ENCODE data around the gene GSG1.

GSG1 gene

DNA sequence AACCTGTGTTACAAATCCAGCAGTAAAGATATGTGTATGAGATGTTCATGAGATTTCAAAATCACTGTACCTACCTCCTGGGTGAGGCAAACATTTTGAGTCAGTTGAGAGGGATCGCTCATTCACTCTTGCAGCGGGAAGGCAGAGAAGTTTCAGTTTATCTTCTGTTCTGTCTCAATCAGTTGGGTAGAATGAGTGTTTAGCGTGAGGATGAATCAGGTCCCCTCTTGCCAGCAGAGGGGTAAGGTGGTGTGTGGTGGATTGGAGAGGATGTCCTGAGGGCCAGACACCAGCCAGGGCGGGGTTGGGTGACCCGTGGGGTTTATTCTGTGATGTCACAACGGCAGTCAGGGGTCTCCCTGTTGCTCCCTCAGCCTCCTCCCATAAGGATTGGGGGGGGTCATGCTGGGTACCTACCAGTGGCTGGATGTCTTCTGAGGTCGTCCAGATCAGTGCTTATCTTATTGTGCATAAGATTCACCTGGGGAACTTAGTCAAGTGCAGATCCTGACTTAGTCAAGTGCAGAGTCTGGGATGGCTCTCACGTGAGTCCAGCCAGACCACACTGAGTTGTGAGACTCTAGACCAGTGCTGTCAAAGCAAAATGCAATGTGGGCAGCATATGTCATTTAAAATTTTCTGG is at the start of gene GSG1:
Gene GSG1 (minus strand): TSS at position 277 of the 643 bp plus-strand sequence. CDS start 155 bp downstream, at position 122.
- peak; percentile 40 for DNase-seq

DNA sequence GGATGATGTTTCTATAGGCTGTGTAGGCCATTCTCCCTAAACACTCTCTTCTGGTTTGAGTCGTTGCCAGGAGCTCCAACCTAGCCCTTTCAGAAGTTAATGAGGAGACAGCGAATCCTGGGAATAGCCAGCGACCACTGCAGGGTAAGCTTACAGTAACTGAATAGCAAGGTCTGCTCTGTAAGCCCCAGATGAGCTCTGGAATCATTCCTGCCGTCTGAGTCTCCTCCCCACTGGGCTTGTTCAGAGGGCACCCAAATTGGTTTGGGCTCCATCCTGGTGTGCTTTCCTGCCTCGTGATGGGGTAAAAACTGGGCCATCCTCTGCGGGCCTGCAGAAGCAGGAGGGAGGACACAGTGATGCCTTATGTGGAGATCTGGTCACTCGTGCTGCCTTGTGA is 49.7 kb upstream of the GSG1 start:
- no peak for DNase-seq

DNA sequence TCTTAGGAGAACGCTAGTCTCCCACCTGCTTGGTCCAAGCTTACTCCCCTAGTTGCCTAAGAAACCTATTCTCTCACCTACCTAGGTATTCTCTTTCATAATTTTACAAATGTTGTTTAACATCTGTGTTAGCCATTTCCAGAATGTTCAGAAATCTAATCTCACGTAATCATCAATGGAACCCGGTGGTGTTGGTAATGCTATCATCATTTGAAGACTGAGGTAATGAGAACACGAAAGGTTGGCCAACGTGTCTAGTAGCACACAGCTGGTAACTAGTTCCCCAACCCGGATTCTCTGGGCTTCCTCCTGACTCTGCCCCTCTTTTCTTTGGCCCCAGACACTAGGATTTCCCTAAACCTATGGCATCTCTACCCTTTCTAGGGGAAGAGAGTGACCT is 49.3 kb upstream of the GSG1 start:
- no peak for DNase-seq

DNA sequence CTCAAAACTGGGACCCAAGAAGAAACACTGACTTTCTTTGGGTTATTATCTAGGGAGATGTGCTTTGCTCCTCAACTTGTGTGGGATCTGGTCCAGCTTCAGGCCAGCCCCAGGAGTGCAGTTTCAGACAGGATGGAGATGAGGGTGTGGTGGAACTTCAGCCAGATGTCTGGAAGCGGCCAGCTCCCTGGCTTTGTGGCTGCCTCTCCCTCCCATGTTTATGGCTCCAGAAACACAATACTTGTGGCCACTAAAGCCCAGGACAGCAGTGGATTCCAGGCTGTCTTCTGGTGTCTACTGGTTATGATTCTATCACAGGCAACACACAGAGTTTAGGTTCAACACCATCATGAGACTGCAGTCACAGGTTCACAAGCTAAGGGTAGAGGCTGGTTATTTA is 48.8 kb upstream of the GSG1 start:
- no peak for DNase-seq

DNA sequence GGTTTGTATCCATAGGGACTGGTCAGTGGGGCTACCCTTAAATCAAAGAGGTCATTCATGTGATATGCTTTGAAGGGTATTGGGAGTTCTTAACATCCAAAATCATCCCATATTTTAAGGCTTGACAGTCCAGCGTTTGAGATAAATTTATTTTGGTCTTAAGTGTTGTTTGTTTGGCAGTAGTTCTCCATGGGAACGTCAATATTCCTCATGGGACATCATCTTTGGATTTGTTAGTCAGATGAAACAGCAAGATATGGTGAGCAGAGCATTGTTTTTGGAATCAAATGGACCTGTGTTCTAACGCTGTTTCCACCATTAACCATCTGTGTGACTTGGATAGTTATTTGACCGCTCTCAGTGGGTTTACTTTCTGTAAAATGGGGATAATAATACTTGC is 45.9 kb upstream of the GSG1 start:
- no peak for DNase-seq

DNA sequence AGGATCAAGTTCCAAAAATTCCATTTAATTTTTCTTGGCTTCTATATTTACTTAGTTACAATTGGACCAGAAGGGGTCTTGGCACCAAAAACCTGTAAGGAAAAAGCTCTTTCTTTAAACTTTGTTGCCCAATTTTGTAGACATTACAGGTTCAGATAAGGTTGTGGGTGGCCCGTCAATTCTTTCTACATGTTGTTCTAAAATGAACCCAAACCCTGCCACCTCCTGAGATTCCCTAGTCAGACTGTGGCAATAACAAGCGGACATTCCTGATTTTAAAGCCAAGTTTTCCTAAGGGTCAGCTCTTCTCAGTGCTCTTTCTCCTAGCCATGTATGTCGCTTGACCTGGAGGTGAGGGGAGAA is 45.0 kb upstream of the GSG1 start:
- DNase-seq: no peak

DNA sequence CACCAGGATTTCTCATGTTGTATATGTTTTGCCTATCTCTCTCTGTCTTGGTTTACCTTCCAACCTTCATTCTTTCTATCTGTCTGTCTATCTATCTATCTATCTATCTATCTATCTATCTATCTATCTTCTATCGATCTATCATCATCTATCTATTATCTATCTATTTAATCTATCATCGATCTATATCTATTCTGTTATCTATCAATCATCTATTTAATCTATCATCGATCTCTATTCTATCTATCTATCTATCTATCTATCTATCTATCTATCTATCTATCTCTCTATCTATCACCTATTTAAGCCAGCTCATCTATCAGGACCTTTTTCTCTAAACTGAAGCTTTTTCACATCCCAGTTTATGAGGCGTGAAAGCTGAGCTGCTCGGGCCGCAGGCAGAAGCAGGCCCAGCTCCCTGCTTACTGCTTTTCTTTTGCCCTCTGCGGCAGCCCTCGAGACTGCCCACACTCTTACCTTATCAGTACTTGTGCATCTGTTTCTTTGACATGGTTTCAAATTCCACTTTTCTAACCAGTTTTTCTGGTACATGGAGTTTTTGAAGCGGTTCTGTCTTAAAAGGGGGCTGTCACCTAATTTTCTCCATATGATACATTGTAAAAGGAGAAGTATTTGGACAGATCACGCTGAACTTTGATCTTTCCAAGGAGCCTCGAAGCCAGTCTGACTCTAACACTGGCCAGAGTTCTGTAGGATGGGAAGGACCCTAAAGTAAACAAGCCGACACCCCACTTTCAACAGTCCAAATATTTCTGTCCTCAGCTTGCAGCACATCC is 44.4 kb upstream of the GSG1 start:
- no peak for DNase-seq

DNA sequence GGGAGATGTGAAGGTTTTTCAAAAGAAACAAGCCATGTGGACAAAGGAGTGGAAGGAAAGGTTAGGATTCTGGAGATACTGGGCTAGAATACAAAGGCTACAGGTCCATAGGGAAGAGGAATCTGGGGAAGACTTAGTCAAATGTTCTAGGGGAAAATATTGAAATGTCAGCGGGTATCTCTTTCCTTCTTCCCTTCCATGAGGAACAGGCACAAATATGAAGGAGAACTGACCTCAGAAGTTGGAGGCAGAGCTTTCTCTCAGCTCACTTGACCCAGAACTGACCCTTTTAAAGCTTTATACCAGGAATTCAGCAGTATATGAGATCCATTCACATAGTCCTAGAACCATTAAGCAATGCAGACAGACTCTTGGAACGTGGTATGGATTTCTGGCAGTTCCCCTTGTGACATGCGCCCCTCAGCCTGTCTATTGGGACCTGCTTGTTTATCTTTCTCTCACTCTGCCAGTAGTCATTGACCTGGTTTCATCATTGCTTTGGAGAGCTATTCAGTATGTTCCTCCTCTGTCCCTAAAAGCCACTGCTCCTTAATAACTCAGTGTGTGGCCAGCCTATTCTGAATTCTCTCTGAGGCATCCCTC is 43.0 kb upstream of the GSG1 start:
- DNase-seq: no peak

DNA sequence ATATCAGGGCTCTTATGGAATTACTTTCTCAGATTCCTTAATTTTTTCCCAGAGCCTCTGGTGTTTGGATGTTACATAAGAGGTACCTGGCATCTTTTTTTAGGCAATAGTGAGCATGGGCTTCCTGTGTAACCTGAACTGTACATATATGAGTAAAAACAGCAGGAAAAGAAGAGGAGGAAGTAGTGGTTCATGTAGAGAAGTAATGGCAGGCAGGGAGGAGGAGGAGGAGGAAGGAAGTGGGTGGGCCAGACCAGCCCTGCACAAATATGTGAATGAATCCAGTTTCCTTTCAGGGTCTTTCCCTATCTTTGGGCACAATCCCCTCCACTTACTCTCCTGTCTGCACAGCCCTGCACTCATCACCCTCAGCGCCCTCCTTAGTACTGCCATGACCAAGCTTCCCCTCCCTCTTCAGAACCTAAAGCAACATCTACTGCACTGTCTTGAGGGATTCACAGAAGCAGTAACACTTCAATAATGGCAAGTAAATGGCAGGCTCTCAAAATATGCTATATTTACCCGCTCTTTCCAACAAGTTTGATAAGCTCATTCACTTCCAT is 40.9 kb upstream of the GSG1 start:
- no peak for DNase-seq

DNA sequence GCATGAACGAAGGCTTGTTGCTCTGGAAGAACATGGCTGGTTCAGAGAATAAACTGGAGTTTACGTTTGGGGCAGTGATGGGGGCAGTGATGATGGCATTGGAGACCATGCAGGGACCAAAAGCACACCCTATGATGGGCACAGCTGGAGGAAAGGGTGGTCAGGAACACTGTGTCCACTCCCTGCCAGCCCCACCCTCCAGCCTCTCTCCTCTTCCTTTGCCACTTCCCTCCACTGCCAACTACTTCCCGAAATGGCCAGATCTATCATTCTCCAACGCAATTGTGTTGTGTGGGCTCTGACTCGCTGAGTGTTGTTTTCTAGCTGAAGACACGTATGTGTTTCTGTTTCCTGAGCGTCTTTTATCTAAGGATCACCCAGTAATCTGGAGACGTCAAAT is 39.3 kb upstream of the GSG1 start:
- DNase-seq: no peak

DNA sequence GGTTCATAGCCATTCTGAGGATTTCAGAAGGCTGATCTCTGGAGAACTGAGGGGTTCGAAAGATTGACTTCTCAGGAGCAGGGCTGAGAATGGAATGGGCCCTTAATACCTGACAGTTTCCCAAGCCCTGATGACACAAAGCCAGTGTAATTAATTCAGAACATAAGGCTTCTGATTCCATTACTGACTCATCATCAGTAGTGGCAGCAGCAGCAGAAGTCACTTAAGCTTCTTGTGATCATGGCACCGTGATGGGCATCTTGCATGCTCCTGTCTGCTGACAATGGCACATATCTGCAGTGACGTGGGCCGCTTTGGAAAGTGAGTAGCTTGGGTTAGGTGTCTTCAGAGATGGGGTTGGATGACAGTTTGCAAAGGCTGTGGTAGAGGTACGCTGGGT is 38.2 kb upstream of the GSG1 start:
- DNase-seq: no peak

DNA sequence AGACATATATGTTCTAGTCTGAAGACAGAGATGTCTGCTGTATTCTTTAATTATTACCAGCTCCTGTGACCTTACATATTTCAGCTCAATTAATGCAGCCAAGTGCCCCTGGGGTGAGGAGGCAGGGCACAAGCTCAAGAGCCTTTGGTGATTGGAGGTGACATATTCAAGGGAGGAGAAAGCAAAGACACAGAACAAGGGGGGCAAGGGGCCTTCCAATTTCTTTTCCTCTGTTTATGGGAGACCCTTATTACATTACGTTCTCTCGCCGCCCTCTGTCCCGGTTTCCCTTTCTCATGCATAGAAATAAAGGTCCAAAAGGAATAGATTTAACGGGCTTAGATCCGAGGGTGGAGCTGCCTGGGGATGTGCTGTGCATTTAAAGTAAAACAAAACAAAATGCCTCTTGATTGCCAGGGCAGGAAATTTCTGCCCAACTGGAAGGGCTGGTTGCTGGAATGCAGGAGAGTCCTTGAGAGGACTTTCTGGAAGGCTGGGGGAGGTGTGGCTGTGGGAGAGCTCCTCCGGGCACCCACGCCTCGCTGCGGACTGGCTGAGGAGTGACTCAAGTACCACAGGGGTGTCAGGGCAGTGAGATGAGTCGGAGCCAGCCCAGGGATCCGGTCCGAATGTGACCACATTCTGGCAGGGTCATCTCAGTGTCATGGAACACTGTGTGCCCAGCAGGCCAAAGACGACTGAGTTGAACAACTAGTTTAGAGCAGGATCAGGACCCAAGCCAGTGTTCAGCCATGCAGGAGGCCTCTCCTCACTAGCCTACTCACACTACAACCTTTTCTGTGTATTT is 32.1 kb upstream of the GSG1 start:
- DNase-seq: no peak

DNA sequence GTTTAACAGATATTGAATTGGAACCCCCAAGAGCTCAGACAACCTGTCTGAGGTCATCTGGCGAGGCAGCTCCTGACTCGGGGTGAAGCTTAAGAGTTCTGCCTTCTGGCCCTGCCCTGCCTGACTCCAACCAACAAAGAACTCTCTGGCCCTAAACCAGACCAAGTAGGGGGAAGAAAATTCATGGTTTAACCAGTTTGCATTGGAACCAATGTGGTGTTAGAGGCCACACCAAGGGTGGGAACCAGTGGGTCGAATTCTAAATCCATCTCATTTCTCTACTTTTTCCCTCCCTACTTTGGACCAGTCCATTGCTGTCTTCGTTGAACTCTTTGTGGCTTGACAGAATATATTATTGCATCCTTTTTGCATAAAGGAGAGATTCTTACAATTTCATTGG is 30.4 kb upstream of the GSG1 start:
- no peak for DNase-seq

DNA sequence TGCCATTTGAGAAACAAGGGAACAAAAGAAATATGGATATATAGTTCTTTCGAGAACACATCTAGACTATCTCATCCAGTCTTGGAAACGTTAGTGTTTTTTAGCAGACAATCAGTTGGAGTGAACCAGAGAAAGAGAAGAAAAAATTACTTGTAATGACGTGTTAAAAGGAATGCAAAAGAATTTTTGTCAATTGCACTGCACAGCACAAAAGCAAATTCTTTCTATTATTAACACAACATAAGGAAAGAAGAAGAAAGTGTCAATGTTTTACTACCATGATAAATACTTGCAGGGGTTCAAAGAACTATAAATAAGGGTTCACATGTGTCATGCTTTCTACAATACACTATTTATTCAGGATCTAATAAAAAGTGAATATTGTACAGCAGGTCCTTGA is 27.5 kb upstream of the GSG1 start:
- DNase-seq: no peak

DNA sequence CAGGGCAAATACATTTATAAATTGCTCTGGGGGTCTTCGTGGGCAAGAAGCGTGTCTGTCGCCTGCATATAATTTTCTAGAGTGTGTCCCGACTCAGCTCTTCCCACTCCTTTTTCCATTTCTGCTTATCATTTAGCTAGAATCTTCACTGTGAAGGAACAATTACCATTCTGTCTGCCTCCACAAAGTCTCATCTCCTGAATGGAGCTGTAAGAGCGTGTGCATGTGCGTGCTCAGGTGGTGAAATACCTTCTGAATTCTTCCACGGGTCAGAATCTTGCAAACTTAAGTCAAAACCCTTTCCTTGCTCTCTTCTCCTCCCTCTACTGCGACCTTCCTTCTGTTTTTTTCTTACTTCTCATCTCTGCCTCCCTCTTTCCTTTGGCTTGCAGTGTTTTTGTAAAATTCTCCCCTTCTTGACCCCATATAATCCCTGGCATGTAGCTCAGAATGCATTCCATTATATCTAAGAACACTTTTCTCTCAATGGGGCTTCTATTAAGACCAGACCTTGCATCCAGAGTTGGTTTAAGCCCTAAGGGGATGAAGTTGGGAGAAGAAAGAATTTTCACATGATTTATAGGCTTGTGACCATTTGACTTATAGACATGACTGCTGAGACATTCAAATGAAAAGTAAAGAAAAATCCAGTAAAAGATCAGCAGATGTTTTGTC is 25.0 kb upstream of the GSG1 start:
- DNase-seq: no peak

DNA sequence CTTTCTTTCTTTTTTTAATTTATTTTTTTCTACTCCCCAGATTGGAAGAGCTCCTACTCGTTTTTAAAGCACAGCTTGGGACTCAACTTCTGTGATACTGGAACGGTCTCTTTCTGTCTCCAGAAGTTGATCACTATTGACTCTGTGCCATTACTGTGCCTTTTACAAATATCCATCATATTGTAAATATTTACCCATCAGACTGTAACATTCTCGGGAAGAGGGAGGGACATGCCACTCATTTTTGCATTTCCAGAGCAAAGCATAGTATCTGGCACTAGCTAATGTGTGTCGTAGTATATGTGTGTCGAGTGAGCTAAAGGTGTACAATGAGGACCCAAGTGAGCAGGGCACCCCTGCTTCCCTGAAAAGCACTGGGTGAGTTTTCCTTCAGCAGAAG is 24.0 kb upstream of the GSG1 start:
- no peak for DNase-seq

DNA sequence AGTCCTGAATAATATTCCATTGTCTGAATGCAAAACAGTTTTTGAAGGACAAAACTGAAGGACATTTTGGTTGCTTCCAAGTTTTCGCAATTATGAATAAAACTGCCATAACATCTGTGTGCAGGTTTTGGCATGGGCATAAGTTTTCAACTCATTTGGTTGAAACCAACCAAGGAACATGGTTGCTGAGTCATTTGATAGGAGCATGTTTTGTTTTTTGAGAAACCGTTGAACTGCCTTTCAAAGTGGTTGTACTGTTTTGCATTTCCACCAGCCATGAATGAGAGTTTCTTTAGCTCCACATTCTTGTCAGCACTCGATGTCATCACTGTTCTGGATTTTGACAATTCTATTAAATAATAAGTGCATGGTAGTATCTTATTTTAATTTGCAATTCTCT is 23.0 kb upstream of the GSG1 start:
- DNase-seq: no peak

DNA sequence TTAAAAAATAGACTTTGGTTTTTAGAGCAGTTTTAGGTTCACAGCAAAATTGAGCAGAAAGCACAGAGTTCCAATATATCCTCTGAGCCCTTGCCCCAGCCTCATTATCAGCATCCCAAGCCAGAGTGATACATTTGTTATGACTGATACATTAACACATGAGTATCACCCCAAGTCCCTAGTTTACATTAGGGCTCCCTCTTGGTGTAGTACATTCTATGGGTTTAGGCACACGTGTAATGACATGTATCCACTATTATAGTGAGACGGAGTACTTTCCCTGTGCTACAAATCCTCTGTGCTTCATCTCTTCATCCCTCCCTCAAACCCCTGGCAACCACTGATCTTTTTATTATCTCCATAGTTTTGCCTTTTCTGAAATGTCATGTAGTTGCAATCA is 22.5 kb upstream of the GSG1 start:
- no peak for DNase-seq

DNA sequence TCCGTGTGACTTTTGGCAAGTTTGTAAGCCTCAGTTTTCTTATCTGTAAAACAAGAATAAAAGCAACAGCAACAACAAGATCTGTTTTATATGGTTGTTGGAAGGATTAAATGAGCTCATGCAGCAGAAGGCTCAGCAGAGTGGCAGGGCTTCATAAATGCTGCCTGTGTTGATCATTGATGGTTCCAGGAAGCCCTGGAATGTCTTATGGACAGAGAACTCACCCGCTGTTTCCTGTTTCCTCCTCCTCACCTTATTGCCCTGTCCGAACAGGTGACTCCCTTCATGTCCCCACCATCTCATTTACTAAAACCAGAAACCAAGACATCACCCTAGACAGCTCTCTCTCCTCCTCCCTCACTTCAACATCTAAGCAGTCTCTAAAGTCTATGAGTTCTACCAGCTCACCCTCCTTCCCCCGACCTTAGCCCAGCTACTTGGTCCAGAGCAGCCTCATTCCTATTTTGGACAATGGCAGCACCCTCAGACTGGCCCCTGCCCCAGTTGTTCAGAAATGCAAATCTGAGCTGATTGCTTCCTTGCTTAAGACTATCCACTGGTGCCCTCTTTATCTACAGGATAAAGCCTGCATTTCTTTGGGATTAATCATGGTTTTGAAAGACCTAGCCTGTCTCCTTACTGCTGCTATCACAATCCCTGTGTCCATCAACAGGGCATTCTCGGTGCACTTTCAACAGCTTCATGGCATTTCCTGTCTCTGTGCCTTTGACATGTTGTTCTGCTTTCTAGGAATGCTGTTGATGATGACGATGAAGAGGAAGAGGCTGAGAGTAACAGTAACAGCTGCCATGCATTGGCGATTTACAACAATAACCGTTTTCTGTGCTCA is 21.4 kb upstream of the GSG1 start:
- DNase-seq: no peak

DNA sequence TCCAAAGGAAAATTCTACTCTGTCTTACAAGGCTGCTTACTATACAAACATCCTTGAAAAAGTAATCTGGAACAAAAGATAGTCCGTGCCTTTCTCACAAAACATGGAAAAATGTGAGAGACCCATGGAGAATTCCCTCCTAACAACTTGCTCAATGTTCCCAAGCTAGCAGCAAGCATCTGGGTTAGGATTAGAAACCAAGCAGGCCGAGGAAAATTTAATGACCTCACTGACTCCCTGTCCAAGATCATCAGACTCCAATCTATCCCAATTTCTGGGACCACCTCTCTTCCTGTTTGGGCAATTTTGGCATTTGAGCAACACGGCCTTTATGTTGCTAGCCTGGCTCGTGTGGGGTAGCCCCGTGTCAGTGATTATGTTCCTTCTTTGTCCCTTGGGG is 18.1 kb upstream of the GSG1 start:
- no peak for DNase-seq

DNA sequence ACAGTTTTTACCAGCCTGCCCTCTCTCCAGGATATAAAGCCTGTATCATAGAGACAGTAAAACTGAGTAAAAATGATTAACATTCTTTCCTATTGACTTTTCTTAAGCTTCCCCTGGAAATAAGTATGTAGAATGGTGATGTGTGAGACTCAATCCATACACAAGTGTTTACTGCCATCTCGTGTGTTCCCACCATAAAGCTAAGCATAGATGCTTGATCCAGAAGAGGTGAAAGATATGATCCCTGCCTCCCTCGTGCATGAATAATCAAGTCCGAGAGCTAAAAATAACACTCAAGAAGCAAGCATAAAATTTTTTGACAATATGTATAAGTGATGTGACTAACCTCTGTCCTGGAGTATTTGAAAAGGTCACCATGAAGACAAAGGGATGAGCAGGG is 16.9 kb upstream of the GSG1 start:
- no peak for DNase-seq

DNA sequence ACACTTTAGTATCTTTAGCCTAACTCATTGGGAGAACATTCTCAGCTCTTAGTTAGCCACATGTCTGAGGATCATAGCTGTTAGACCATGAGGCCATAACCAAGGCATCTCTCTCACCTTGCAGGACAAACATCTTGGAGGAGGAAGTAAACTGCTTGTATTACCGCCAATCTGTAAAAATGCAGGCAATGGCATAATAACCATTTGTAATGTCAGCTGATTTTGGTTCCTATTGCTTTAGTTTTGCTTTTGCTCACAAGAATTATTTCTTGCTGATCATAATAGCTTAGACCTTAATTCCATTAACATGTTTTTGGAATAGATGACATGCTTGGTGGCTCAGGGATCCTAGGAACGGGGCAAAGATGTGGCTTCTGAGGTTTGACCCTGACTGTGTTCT is 16.4 kb upstream of the GSG1 start:
- no peak for DNase-seq

All from stimulated activated CD4-positive, alpha-beta T cell treated with anti-CD3 and anti-CD28 coated beads, Interleukin-15, amount 100 ng/mL, for 24 hours (primary cell).